CD14-positive monocyte (primary cell): ENCODE data around the gene ANKRD13B. TPM values are rescaled to one million over a fixed set of nuclear protein-coding genes. Genes with fewer than 3 reads are reported as not detected.

Experiments used
- DNase-seq, 3 donors: peaks; one replicate each; pipeline ENCODE4 v3.0.0-alpha.2; 2011 to 2022
- H2AFZ ChIP-seq: 2 replicates; pipeline ENCODE4 v1.6.0; 2012; ENCODE audit warnings: mild to moderate bottlenecking, low read depth, low read length, inconsistent platforms; ENCODE audit not compliant: insufficient read depth, poor library complexity, severe bottlenecking
- H3K27ac ChIP-seq, 2 donors: 1 replicate in 1 of 2; 2 replicates in 1 of 2; pipeline ENCODE4 v1.5.1; 2012 to 2013; ENCODE audit warnings: low read length in 2 of 2, control low read depth in 1 of 2, inconsistent platforms in 1 of 2, low read depth in 1 of 2, mild to moderate bottlenecking in 1 of 2
- H3K27me3 ChIP-seq, 2 donors: one replicate each; pipeline versions ENCODE4 v1.6.0 to v1.6.1; 2011 to 2013; ENCODE audit warnings: low read length in 2 of 2; ENCODE audit not compliant: control insufficient read depth in 2 of 2, insufficient read depth in 2 of 2
- H3K36me3 ChIP-seq, 2 donors: replicated peaks in 1 of 2; 1 replicate in 1 of 2; 2 replicates in 1 of 2; pipeline versions ENCODE4 v1.5.1 to v1.6.1; 2012 to 2013; ENCODE audit warnings: low read length in 2 of 2, control low read depth in 1 of 2, inconsistent platforms in 1 of 2, mild to moderate bottlenecking in 1 of 2; ENCODE audit not compliant: insufficient read depth in 2 of 2, control insufficient read depth in 1 of 2
- H3K4me1 ChIP-seq, 2 donors: 1 replicate in 1 of 2; 2 replicates in 1 of 2; pipeline versions ENCODE4 v1.5.1 to v1.6.1; 2012 to 2013; ENCODE audit warnings: low read length in 2 of 2, control low read depth in 1 of 2, inconsistent platforms in 1 of 2, mild to moderate bottlenecking in 1 of 2, moderate library complexity in 1 of 2; ENCODE audit not compliant: insufficient read depth in 2 of 2, control insufficient read depth in 1 of 2
- H3K4me2 ChIP-seq: replicated peaks from 2 replicates; pipeline ENCODE3; 2012; ENCODE audit warnings: low read length, moderate library complexity, mild to moderate bottlenecking; ENCODE audit not compliant: poor library complexity, severe bottlenecking; ENCODE audit errors: extremely low read depth
- H3K4me3 ChIP-seq, 3 experiments: fragments of 200-600 bp in 1 of 3; sonication (generic) in 1 of 3; replicated peaks in 1 of 3; 1 replicate in 2 of 3; 2 replicates in 1 of 3; pipeline ENCODE4 v1.5.1; 2011 to 2013; ENCODE audit warnings: low read length in 3 of 3, mild to moderate bottlenecking in 3 of 3, control low read depth in 2 of 3, low read depth in 2 of 3, inconsistent platforms in 1 of 3, moderate library complexity in 1 of 3
- H3K79me2 ChIP-seq: 2 replicates; pipeline ENCODE4 v1.6.0; 2012; ENCODE audit warnings: mild to moderate bottlenecking, control low read depth, inconsistent platforms, low read length, moderate library complexity; ENCODE audit not compliant: insufficient read depth
- H3K9ac ChIP-seq: 2 replicates; pipeline ENCODE4 v1.6.0; 2017; ENCODE audit warnings: low read length, mild to moderate bottlenecking; ENCODE audit not compliant: insufficient read depth, poor library complexity, severe bottlenecking
- H3K9me3 ChIP-seq, 2 donors: replicated peaks in 1 of 2; 1 replicate in 1 of 2; 2 replicates in 1 of 2; pipeline versions ENCODE4 v1.5.1 to v1.6.1; 2012 to 2013; ENCODE audit warnings: low read length in 2 of 2, control low read depth in 1 of 2; ENCODE audit not compliant: control insufficient read depth in 1 of 2, insufficient read depth in 1 of 2
- H4K20me1 ChIP-seq: 2 replicates; pipeline ENCODE4 v1.6.0; 2012; ENCODE audit warnings: mild to moderate bottlenecking, low read length, control low read depth, moderate library complexity; ENCODE audit not compliant: insufficient read depth
- H3K27ac Mint-ChIP-seq, 7 donors: one replicate each; pipeline ENCODE4 v1.8.0; 2020; ENCODE audit warnings: mild to moderate bottlenecking in 7 of 7, mixed read lengths in 7 of 7, moderate library complexity in 6 of 7, inconsistent platforms in 2 of 7
- H3K27me3 Mint-ChIP-seq, 3 donors: one replicate each; pipeline ENCODE4 v1.8.0; 2021 to 2022; ENCODE audit warnings: low read depth in 3 of 3, mild to moderate bottlenecking in 3 of 3, mixed read lengths in 3 of 3, moderate library complexity in 3 of 3, inconsistent platforms in 1 of 3
- H3K36me3 Mint-ChIP-seq, 2 donors: one replicate each; pipeline ENCODE4 v1.8.0; 2020; ENCODE audit warnings: mixed read lengths in 2 of 2, inconsistent platforms in 1 of 2, mild to moderate bottlenecking in 1 of 2
- H3K4me1 Mint-ChIP-seq: one replicate; pipeline ENCODE4 v1.8.0; 2020; ENCODE audit warnings: mild to moderate bottlenecking, mixed read lengths
- H3K4me3 Mint-ChIP-seq, 2 donors: one replicate each; pipeline ENCODE4 v1.8.0; 2020; ENCODE audit warnings: mild to moderate bottlenecking in 2 of 2, mixed read lengths in 2 of 2, moderate library complexity in 1 of 2
- H3K9me3 Mint-ChIP-seq, 7 donors: one replicate each; pipeline ENCODE4 v1.8.0; 2020 to 2022; ENCODE audit warnings: mixed read lengths in 7 of 7, mild to moderate bottlenecking in 6 of 7, moderate library complexity in 6 of 7, inconsistent platforms in 2 of 7
- WGBS: methylation state at CpG from one replicate; pipeline ENCODE4 v1.1.5; 2013; ENCODE audit warnings: missing lambda C conversion rate; ENCODE audit not compliant: insufficient coverage; 5-methylcytosine and 5-hydroxymethylcytosine counted together
- intact Hi-C, 2 donors: fragments of 100-400 bp; cut with micrococcal nuclease; formaldehyde crosslinking; loops; one replicate each; pipeline versions ENCODE4 v1.15.0 to v1.15.1; 2023
- polyA plus RNA-seq, 3 donors: library from polyadenylated mRNA; depleted of rRNA in 1 of 3; unstranded in 2 of 3; stranded (reverse) in 1 of 3; fragments of 300-500 nt in 2 of 3; fragments of >200 nt in 1 of 3; fragmentation: Illumina TruSeq in 2 of 3; gene quantifications; 1 replicate in 2 of 3; 2 replicates in 1 of 3; pipeline ENCODE4 v1.2.3, GENCODE V29; 2012 to 2021
- TF ChIP-seq, protein P1 (sequence below): fragments of 200-600 bp; IDR thresholded peaks from one replicate; pipeline ENCODE4 v1.8.0; 2022; ENCODE audit warnings: antibody characterized with exemption, mild to moderate bottlenecking

The ANKRD13B gene
- polyA plus RNA-seq, 3 donors = 0.37 TPM; not detected in 2

DNA sequence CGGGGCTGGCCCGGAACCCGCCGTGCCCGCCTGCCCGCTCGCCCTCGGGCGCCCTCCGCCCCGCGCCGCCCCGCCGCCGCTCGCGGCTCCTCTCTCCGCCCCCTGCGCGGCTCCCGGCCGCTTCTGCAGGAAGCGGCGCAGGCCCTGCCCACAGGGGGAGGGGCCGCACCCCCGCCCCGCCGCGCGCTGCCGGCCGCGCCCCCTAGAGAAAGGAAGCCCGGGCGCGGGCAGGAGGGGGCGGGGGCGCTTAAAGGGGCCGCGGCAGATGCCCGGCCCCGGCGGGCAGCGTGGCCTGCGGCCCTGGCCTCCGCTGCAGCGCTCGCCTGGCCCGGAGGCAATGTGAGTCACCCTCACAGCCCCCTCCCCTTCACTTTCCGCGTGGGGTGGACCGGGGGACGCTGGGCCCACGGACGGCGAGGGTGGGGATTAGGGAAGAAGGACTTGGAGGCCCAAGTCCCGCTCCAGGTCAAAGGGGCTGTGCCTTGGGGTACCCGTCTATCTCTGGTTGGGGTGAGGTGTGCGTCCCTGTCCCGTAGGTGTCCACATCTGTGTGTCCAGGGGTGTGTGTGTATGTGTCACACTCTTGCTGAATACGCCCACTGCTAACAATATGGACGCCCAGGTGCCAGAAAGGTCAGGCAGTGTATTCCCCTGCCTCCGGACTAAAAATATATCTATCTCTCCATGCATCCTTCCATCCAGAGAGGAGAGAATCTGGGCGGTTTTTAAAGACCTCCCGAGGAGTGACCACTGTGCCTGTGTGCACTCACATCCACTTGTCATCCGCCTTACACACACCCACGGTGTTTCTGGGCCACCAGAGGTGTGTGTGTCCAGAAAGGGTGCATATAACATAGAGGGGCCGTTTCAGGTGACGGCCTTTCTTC, 3.2 kb upstream of the ANKRD13B start, which contains the start of gene GIT1:
Gene GIT1, minus strand, starts transcription at position 125 of the 887 bp plus-strand sequence. CDS start 270 bp downstream, outside the sequence.
- H3K4me1 ChIP-seq = peaks cover 80 to 85% of the 10 kb centered on the region in 2 donors
- H3K4me2 ChIP-seq = peak within 1 kb of the TSS; percentile 96
- H3K27ac ChIP-seq = peak within 1 kb of the TSS; percentile 20 to 38
- Mint-ChIP-seq H3K4me3 (peak within 1 kb of the TSS; percentile 91 to 93), H3K27ac (peak within 1 kb of the TSS in 6 of 7 donors; percentile 46 to 88 (median 56)), H3K27me3 (peaks cover 21 to 38% (median 26%) of the 10 kb centered on the region in 3 donors), H3K36me3 (no peaks in the 10 kb centered on the region), H3K9me3 (peaks cover 0 to 3% (median 0%) of the 10 kb centered on the region in 7 donors), H3K4me1 (peaks cover 80% of the 10 kb centered on the region)
- H3K4me3 ChIP-seq = peak within 1 kb of the TSS; percentile 68 to 88 (median 73)
- intact Hi-C loops = loop anchor here (1.0 to 10.0 kb wide), 3 partner anchors 25 to 335 kb away; no protein-coding TSS in a partner anchor
- peaks cover 2 to 27% of the 10 kb centered on the region in 2 donors for H3K27me3 ChIP-seq
- peak within 1 kb of the TSS; percentile 51 for H3K9ac ChIP-seq
- H3K9me3 ChIP-seq = no peaks in the 10 kb centered on the region
- H4K20me1 ChIP-seq = peaks cover 41% of the 10 kb centered on the region
- H3K79me2 ChIP-seq = peaks cover 43% of the 10 kb centered on the region
- H3K36me3 ChIP-seq = no peaks in the 10 kb centered on the region
- WGBS = under 1% methylated on average over 50 of the region's 70 CpGs
- TF ChIP-seq, protein P1, sequence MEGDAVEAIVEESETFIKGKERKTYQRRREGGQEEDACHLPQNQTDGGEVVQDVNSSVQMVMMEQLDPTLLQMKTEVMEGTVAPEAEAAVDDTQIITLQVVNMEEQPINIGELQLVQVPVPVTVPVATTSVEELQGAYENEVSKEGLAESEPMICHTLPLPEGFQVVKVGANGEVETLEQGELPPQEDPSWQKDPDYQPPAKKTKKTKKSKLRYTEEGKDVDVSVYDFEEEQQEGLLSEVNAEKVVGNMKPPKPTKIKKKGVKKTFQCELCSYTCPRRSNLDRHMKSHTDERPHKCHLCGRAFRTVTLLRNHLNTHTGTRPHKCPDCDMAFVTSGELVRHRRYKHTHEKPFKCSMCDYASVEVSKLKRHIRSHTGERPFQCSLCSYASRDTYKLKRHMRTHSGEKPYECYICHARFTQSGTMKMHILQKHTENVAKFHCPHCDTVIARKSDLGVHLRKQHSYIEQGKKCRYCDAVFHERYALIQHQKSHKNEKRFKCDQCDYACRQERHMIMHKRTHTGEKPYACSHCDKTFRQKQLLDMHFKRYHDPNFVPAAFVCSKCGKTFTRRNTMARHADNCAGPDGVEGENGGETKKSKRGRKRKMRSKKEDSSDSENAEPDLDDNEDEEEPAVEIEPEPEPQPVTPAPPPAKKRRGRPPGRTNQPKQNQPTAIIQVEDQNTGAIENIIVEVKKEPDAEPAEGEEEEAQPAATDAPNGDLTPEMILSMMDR = no peak
- peak within 1 kb of the TSS; percentile 99 for H2AFZ ChIP-seq
- DNase-seq = peak; percentile 63 to 77 (median 71)

DNA sequence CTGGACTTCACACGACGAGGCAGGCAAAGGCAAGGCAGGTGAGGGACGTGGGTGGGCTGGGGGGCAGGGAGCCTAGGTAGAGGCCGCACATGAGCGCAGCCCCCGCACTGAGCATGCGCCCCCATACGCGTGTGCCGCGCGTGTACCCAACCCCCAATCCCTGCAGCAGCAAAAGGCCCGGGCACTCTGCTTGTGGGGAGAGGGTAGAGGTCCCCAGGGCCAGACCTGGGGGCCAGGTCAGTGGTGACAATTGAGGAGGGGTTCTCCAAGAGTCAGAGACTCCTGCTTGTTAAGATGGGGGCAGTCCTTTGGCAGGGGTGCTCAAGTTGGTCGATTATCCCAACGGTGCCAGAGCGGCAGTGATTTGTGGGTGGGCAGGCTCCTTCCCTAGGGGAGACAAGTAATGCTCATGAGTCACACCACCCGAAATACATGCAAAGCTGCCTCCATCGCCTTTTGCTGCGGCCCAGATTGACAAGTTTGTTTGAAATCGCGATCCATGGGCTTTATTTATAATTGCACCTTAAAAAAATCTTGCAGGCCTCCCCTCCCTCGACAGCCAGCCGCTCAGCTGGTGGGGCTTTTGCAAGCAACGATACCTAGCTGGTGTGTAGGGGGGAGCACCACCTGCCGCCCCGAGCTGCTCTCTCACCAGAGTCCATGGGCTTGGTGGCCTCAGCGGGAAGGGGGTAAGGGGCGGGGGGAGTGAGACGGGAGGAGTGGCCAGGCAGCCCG, 2.4 kb upstream of the ANKRD13B start:
- Histone ChIP-seq H3K9ac (no peak overlapping the region), H4K20me1 (peaks cover 37% of the 10 kb centered on the region), H3K36me3 (no peaks in the 10 kb centered on the region), H3K9me3 (no peaks in the 10 kb centered on the region), H2AFZ (peak overlapping the region; percentile 99), H3K4me1 (peaks cover 72 to 76% of the 10 kb centered on the region in 2 donors), H3K27ac (no peak overlapping the region), H3K79me2 (peaks cover 35% of the 10 kb centered on the region), H3K27me3 (peaks cover 2 to 29% of the 10 kb centered on the region in 2 donors), H3K4me2 (peak overlapping the region; percentile 96), H3K4me3 (peak overlapping the region in 1 of 3 experiments; percentile 88)
- H3K9me3 Mint-ChIP-seq = peaks cover 0 to 3% (median 0%) of the 10 kb centered on the region in 7 donors
- peak overlapping the region in 2 of 7 donors; percentile 46 to 75 for H3K27ac Mint-ChIP-seq
- H3K36me3 Mint-ChIP-seq = no peaks in the 10 kb centered on the region
- WGBS = 23% methylated on average over 12 of the region's 30 CpGs
- H3K4me1 Mint-ChIP-seq = peaks cover 72% of the 10 kb centered on the region
- DNase-seq = no peak
- H3K27me3 Mint-ChIP-seq = peaks cover 24 to 45% (median 31%) of the 10 kb centered on the region in 3 donors
- intact Hi-C loops = no loop called here
- TF ChIP-seq, protein P1 = no peak
- peak overlapping the region; percentile 78 to 92 for H3K4me3 Mint-ChIP-seq
